Activated CD4-positive, alpha-beta T cell treated with anti-CD3 and anti-CD28 coated beads for 1 hour (primary cell): ENCODE data around the gene THADA.

Experiments
- DNase-seq: peaks from one replicate; pipeline ENCODE4 v3.0.0-alpha.2; 2020

The THADA gene

DNA sequence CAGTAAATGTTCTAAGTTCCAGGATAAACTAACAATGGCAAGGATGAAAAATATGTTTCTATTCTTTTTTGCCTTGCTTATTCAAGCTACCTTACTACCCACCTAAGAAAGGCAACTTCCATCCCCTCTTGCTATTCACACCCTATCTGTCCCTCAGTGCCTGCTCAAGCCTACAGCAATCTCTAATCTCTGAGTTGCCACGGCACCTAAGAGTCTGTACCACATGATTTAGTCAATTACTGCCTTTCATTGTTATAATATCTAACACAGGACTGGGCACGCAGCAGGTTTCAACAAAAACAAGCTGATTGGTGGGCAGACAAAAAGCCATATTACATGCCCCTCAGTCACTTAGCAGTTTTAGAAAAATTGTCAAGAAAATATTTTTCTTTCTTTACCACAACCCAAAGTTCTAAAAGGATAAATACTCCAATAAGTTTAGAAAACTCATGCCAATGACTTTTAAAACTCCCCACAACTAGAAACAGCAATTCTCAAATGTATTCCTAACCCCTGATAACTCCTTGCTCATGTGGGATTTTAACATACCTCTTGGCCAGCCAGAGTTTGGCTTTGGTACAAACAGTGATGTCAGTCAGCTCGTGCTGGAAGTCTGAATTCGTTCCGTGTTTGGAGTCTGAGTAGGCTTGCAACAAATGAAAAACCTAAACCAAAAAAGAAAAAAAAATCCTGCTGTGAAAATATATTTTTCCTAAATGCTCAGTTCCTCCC lies 252.1 kb downstream of the THADA start:
- DNase-seq = no peak

DNA sequence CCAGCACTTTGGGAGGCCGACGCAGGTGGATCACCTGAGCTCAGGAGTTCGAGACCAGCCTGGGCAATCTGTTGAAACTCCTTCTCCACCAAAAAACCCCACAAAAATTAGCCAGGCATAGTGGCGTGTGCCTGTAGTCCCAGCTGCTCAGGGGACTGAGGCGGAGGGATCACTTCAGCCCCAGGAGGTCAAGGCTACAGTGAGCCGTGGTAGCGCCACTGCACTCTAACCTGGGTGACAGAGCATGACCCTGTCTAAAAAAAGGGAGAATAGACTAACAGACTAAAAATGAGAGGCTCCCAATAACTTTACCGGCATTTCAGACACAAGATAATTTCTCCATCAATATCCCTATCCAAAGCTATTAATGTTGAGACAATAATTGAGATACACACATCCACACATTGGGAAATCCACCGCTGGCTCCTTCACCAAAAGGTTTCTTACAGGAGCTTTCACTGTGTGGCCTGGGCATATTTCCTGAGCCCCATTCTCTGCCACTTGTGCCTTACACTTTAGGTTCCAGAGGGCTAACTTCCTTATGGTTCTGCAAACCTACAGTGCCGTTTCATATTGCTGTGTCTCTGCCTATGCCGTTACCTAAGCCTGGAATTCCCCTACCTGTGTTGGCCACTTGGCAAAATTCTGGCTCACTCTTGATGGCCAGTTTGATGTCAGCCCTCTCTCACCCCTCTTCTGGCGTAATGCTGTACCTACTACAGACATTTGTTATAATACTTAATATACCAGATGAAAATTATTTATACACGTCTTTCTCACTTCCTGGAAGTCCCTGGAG lies 253.7 kb downstream of the THADA start:
- DNase-seq = no peak

DNA sequence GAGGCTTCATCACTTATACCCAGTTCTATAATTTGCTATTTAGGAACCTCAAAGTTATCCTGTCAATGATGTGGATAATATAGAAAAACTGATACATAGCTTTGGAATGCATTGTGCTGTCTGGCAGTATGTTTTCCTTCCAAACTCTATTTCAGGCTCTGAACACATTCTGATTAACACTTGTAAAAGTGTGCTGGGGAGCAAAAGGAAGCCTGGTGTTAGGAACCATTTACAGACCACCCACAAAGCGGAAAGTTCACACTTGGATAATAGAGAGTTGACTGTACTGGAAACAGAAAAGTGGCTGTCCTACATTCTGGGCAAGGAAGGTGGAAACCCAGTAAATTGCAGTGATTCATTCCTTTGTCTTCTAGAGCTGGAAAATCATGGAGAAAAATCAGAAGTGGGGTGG lies 254.9 kb downstream of the THADA start:
- no peak for DNase-seq

DNA sequence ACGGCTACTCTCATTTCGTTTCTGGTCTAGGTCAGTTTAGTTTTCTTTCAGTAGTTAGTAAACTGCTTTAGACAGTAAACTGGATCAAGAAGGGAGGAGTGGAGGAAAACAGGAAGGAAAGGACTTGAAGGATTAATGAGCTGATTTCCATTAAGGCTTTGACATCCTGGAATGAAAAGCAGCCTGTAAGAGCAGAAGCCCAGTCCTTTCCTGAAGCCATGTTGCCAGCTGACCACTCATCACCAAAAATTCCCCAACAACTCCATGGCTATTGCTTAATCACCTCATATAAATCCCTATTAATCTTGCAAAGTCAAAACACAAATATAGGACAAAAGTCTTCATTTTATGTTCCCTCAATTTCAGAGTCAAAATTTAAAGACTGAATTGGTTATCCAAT lies 255.8 kb downstream of the THADA start:
- DNase-seq = no peak

DNA sequence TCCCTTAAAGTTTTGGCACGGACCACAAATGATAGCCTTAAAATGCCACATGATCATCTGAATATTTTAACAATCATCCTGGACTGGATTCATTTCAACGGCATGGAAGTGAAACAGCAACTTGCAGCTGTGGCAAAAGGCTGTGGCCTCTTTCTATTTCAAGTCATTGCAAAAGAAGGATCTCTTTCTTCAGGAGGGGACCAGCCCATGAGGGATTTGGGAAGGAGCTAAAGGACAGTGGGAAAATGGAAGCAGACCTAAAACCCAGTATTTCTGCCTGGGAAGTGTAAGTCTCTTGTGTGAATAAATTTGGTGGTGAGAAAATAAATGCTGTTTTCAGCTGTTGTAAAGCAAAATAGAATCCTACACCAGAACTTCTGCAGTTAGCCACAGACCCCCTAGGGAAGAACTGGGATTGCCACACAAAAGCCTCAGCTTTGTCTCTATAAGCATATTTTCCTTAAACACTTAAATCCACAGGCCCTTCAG lies 262.1 kb downstream of the THADA start:
- no peak for DNase-seq

DNA sequence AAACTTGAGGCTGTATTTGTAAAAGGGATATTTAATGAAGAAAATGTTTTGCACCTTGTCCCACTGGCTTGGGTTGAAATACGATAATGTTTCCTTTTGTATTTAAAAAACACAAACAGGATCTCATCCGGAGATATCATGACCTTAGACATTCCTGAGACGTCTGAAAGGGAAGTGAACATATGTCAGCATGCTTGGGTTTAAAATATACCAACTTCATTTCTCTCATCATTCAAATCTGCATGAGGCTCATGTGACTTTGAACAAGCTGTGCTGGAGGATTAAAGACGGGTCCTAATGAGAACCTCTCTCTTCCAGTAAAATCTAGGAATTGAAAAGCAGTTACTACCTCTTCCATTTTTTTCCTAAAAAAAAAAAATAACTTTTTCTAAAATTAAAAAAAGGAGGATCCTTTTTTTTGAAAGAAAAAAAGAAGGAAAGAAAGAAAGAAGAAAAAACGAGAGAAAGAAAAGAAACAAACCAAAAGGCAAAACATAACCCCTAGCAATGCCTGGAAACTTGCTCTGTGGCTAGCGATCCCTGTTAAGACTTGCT lies 262.7 kb downstream of the THADA start:
- DNase-seq = no peak

DNA sequence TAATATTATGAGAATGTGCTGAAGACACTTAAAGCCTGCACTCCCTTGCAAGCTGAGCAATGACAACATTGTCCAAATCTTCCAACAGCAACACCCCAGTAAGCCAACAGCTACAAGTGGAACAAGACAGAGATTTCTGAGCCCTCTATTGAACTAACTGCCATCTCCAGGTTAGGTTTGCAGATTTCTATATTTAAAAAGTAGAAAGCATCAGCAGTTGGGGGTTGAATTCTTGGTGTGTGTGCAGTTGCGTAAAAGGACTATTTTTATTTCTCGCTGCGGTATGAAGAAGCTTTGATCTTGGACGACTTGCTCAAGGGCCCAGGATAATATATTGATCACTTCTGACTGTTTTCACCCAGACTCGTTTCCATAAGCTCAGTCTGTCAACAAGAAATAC lies 263.2 kb downstream of the THADA start:
- no peak for DNase-seq

DNA sequence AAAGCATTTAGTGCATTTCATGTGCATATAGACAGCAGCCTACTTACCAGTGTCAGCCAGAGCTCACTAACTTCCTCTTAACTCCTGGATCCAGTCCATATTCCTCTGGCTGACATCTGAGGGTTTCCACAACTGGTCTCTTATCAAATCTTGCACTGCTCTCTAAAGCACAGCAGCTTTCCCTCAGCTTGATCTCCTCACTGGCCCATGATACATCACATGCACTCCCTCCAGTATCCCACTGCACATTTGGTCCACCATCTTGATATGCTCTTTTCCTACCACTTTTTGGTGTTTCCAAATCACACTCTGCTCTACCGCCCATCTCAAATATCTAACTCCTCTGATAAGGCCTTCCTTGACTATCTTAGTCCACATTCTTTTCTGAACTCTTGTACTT lies 264.4 kb downstream of the THADA start:
- DNase-seq = no peak

DNA sequence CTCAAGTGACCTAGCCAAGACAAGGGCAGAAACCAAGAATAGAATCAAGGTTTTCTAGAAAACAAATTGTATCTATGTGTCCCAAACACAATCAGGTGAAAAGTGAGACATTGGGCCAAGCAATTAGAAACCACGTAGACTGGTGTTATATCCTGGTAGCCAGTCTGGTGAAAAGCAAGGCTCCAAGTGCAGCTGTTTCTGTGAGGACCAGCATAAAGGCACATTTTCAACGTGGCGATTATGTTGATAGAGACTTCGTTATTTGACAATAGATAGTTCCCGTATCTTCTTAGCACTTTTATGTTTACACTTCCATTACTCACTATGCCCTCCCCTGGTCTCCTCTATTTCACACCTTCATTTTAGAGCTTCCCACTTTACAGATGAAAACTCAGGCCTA lies 266.2 kb downstream of the THADA start:
- DNase-seq = no peak

DNA sequence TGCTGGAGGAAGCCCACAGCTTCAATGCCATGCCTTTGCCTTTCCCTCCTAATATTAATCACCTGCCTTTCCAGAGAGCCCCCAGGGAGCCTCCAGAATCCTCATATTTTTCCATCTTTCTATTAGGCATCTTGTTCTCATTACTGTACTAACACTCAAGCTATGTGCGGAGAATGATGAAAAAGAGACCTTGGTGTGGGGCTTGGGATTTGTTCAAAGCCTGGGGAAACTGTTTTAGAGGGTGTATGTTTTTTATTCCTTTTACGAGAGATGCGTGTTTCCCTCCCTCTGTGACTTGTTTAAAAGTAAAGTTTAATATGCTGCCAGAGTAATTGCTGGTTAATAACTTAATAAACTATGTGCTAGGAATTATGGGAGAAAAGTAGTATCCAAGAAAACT lies 267.0 kb downstream of the THADA start:
- no peak for DNase-seq

DNA sequence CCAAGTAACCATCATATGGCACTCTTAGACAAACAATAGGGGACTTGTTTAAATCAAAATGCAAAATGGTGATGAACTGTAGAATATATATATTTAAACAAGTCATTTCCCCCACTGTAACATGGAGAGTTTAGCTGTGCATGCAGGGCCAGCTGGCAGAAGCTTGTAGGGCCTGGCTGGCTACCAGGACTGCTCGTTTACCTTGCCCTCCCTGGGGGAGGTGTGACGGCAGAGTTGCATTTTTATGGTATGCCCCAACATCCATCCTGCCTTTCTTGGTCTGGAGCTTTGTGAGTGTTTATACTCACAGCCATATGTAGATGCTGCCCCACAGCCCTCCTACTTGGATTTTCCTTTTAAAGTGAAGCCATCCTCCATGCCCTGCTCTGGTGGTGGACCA lies 267.7 kb downstream of the THADA start:
- no peak for DNase-seq

DNA sequence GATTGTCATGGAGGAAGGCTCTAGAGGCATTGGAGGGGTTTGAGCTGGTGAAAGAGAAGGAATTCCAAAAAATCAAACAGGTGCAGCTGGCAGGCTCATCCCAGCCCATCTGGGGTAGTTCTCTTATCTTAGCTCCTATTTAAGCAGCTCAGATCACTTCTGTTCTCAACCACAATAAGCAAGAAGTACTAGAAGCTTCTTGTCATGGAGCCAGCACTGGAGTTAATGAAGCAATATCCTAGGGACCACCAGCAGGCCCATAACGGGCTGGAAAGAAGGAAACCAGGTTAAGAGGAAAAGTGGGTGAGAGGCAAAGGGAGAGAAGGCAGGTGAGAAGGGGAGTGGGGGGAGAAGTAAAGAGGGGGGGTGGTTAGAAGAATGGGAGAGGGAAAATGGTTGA lies 268.7 kb downstream of the THADA start:
- no peak for DNase-seq

DNA sequence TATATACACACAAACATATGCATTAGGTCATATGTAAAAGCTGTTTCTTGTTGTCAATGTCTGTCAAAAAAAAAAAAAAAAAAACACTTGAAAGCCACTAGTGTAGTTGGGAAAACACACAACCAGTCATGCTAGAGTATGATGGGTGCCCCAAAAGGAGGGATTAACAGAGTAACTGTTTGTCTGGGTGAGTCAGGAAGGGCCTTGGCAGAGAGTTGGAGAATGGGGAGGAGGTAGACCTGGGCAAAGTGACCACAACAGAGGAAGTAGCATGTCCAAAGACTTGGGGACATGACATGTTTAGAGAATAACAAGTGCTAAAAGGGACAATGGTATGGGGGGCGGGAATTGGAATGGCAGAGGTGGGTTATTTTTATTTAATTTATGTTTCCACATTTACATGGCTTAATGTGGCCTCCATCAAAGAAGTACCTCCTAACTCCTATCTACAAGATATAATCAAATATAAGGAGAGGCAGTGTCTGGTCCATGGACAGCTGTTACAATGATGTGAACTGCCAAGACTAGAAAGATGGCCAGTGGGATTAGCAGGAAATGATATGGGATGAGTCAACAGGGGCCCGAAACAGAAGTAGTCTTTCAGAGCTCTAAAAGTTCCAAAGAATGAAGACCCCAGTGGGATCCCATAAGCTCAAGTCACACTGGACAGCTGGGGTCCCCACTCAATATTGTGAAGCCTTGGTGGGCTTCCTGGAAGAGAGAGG lies 269.6 kb downstream of the THADA start:
- DNase-seq = no peak

DNA sequence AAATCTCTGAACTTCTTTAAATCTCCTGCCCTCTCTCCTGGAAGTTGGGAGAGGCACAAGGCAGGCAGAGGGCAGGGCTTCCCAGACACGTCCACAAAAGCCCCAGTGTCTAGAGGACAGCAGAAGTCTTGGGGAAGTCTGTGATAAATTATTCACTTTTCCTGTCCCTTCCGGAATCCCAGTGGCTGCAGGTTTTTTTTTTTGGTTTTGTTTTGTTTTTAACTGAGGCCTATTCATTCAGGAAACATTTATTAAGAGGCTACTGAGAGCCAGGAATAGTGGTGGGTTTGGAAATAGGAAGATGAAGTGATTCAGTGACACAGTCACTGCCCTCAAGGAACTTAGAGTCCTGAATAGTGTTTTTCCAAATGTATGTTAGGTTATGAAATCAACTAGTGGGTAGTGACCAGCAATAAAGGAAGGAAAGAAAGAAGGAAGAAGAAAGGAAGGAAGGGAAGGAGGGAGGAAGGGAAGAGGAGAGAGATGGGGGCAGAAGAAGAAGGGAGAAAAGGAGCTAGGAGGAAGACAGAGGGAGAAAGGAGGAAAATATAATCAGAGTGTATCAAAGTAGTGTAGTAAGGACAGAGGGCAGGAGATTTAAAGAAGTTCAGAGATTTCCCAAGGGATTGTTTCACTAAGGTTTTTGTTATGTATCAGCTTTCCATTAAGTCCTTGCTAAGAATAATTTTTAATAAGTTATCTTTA lies 270.6 kb downstream of the THADA start:
- no peak for DNase-seq

DNA sequence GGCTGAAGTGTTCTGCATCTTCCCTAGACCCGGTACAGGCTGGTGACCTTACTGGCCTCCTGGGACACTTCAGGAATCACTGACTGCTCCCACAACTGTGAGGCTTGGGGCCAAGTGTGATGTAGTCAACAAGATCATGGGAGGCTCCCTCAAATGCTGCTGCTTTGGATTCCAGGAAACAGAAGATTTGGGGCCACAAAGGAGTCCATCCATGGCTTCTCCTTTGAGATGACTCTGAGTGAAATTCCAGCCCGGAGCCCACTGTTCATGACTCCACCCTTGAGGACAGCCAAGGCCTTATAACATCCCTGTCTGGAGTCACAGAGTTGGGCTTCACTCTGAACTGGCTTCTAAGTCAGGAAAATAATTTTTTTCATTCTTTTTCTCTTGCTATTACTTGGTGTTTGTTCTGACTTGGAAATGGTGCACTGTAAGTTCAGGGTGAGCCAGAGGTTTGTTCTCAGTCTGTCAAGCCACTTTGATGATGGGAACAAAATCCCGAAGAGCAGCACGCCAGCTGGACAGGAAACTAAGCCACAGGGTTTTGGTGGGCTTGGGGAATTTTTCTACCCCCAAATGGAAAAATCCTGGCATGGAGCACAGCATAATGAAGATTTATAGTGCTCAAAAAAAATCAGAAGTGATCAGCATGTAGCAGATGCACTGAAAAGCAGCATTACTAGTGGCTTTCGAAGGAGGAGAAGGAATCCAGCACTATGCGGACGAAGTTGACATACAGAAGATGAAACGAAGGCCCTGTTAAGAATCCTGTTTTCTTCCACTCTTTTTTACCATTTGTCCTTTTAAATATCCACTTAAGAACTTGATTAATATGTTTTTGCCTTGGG lies 271.4 kb downstream of the THADA start:
- DNase-seq = no peak

DNA sequence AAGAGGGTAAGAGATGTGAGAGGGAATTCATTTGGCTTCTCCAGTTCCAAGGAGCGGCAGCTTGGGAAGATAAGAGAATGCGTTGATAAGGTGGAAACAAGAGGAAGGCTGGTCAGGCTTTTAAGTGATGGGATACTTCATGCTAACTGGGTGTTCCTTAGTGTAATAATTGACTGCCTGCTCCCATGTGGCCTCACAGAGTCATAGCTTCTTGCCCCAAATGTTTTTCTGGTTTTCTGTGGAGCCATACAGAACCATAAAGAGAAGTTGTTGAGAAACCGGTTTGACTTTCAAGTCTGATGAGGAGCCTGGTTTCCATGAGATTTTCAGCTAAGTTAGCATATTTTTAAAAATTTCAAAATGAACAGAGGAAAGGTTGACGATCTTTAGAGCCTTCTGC lies 272.0 kb downstream of the THADA start:
- no peak for DNase-seq

DNA sequence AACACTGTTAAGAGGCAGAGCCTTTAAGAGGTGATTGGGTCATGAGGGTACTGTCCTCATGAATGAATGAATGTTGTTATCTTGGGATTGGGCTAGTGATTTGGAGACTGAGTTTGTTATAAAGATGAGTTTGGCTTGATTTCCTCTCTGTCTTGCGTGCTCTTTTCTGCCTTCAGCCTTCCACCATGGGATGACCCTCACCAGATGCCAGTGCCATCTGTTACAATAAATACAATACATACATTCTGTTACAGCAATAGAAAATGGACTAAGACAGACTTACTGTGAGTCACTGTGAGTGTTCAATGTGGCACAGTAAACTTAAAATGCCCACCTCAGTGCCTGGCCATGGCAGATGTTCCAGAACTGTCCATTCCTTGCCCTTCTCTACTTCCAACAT lies 274.4 kb downstream of the THADA start:
- no peak for DNase-seq

DNA sequence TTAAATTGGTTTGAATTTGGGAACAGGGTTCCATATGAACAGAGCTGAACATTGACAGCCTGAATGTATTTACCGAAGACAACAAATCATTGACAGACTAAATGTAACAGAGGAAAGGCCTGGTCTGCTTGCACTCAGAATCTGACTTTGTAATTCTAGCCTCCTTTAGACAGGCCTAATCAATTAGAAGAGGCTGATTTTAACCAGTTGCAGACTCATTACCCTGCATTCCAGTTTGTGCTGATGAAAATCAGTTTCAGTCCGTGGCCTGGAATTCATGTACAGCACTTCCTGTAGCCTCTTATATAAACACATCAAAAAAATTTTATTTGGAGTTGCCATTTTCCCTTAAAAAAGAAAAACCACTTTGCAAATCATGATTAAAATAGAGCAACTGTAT lies 276.3 kb downstream of the THADA start:
- no peak for DNase-seq

DNA sequence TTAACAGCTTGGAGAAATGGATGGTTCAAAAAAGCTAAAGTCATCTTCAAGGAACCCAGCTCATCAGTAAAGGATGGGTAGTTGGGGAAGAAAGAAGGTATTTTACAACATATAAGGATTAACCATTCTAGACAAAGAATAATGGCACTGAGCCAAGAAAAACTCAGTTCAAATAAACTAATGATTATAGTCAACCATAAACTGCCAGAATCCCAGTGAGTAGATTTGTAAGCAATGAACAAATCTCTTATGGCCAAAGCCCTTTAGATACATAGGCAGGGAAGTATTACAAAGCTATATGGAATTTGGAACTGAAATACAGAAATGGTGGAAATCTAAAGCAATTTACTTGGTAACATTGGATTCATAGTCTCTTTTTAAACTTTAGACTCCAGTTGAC lies 277.0 kb downstream of the THADA start:
- no peak for DNase-seq

DNA sequence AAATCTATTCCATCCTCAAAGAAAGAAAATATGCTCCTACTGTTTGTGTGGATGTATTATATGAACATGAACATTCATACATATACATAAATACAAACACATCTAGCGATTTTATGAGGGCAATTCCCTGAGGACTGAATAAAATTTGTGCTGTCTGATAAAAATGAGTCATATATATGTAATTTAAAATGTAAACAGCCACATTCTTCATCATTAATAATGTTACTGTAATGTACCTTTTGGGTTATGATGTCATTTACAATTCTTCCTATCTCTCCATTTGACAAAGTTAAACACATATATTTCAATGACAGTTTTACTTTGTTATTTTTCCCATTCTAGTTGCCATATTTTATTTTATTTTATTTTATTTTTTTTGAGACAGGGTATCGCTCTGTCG lies 278.2 kb downstream of the THADA start:
- no peak for DNase-seq

DNA sequence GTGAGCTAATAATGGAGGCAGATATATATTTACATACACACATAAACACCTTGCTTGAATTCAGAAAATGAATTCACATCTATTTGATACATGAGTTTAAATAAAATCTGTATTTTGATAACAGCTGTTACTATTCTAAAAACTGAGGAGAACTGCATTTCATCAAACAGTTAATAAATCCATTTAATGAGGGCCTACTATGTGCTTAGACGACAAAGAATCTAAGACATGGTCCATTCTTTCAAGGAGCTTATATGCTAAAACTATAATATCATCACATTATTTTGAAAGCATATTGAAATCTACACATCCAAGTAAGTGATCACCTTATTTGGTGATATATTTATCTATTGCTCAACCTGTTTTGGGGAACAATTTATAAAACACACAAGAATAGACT lies 278.6 kb downstream of the THADA start:
- no peak for DNase-seq

DNA sequence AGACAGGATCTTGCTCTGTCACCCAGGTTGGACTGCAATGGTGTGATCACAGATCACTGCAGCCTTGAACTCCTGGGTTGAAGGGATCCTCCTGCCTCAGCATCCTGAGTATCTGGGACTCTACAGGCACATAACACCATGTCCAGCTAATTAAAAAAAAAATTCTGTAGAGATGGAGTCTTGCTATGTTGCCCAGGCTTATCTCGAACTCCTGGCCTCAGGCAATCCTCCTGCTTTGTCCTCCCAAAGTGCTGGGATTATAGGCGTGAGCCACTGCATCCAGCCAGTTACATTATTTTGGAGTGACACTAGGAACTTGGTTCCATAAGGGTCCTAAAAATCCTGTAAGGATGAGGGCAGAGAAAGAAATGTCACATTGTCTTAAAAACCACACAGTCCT lies 280.4 kb downstream of the THADA start:
- no peak for DNase-seq
